ENCODE measurements around the gene SLC5A5. TPM values are rescaled to one million over a fixed set of nuclear protein-coding genes. Genes with fewer than 3 reads are reported as not detected.
"Not testable (repeated sequence)": the region's sequence is repeated elsewhere in the genome, so short reads cannot be mapped to it uniquely, and the experiment has no call there.

Gene SLC5A5
- total RNA-seq, 1 donor from 2014 or later = not detected

DNA sequence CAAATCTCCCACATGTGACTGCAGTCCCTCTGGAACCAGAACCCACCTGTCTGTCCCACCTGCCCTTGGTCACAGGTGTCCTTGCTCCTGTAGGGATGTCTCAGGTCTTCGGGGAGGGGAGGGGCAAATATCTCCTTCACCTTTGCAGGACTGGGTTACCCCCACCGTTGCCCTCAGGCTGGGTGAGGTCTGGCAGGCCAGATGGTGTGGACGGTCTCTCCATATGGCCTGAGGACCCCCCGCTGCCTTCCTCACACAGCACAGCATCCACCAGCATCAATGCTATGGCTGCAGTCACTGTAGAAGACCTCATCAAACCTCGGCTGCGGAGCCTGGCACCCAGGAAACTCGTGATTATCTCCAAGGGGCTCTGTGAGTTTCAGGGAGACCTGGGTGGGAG is 10.0 kb downstream of the SLC5A5 start:
- Mint-ChIP-seq H3K4me1 (ENCODE audit: low read depth, unreplicated experiment) (no peaks in the 10 kb centered on the region), H3K36me3 (ENCODE audit: low read depth, unreplicated experiment) (no peaks in the 10 kb centered on the region), H3K27ac (ENCODE audit: unreplicated experiment) (no peak overlapping the region), H3K9me3 (ENCODE audit: unreplicated experiment) (no peaks in the 10 kb centered on the region), H3K27me3 (ENCODE audit: low read depth, unreplicated experiment) (peaks cover 17% of the 10 kb centered on the region), H3K4me3 (ENCODE audit: unreplicated experiment) (no peak overlapping the region)
- no peak for DNase-seq (ENCODE audit: low read depth)
- Histone ChIP-seq H3K4me3 (ENCODE audit: insufficient read depth, low read depth, low read length) (no peak overlapping the region), H3K4me2 (ENCODE audit: low read length) (no peak overlapping the region), H4K20me1 (ENCODE audit: insufficient read depth, low read length) (no peaks in the 10 kb centered on the region), H3K79me2 (ENCODE audit: insufficient read depth, low read length) (no peaks in the 10 kb centered on the region), H3K36me3 (ENCODE audit: insufficient read depth, low read length) (no peaks in the 10 kb centered on the region), H2AFZ (ENCODE audit: low read depth, low read length) (no peak overlapping the region), H3K27ac (ENCODE audit: low read depth, low read length) (no peak overlapping the region), H3K4me1 (ENCODE audit: insufficient read depth, low read length) (no peaks in the 10 kb centered on the region), H3K9me3 (ENCODE audit: insufficient read depth, low read depth, low read length) (no peaks in the 10 kb centered on the region), H3K27me3 (ENCODE audit: insufficient read depth, low read length) (no peaks in the 10 kb centered on the region), H3K9ac (ENCODE audit: low read length) (no peak overlapping the region)
- TF ChIP-seq, protein P1, sequence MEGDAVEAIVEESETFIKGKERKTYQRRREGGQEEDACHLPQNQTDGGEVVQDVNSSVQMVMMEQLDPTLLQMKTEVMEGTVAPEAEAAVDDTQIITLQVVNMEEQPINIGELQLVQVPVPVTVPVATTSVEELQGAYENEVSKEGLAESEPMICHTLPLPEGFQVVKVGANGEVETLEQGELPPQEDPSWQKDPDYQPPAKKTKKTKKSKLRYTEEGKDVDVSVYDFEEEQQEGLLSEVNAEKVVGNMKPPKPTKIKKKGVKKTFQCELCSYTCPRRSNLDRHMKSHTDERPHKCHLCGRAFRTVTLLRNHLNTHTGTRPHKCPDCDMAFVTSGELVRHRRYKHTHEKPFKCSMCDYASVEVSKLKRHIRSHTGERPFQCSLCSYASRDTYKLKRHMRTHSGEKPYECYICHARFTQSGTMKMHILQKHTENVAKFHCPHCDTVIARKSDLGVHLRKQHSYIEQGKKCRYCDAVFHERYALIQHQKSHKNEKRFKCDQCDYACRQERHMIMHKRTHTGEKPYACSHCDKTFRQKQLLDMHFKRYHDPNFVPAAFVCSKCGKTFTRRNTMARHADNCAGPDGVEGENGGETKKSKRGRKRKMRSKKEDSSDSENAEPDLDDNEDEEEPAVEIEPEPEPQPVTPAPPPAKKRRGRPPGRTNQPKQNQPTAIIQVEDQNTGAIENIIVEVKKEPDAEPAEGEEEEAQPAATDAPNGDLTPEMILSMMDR (IDR thresholded peaks at IDR 0.05; ENCODE audit: insufficient read depth, low read depth, low read length) = no peak
- TF ChIP-seq EZH2 (IDR thresholded peaks at IDR 0.05; ENCODE audit: insufficient read depth, low read length) = no peak
- no peak for FAIRE-seq

DNA sequence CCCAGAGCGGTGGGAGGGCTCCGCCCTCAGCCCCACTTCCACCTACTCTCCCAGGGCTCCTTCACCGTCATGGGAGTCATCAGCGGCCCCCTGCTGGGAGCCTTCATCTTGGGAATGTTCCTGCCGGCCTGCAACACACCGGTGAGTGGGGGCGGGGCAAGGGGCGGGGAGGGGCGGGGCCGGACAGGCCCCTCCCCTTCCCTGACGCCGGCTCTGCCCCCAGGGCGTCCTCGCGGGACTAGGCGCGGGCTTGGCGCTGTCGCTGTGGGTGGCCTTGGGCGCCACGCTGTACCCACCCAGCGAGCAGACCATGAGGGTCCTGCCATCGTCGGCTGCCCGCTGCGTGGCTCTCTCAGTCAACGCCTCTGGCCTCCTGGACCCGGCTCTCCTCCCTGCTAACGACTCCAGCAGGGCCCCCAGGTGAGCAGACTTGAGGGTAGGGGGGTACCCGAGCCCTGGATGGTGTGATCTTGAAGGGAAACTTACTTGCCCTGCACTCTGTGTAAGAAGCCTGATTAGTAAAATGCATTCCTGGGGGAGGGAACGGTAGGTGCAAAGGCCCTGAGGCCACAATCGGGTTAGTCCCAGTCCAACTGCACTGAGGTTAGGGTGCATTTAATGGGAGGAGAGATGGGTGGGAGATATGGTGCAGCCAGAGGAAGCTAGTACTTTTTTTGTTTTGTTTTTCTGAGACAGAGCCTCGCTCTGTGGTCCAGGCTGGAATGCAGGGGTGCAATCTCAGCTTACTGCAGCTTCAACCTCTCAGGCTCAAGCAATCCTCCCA is 12.1 kb downstream of the SLC5A5 start:
- Histone ChIP-seq H4K20me1 (ENCODE audit: insufficient read depth, low read length) (no peaks in the 10 kb centered on the region), H3K4me1 (ENCODE audit: insufficient read depth, low read length) (no peaks in the 10 kb centered on the region), H3K9me3 (ENCODE audit: insufficient read depth, low read depth, low read length) (no peaks in the 10 kb centered on the region), H3K4me3 (ENCODE audit: insufficient read depth, low read depth, low read length) (no peak overlapping the region), H3K27me3 (ENCODE audit: insufficient read depth, low read length) (no peaks in the 10 kb centered on the region), H2AFZ (ENCODE audit: low read depth, low read length) (no peak overlapping the region), H3K36me3 (ENCODE audit: insufficient read depth, low read length) (no peaks in the 10 kb centered on the region), H3K4me2 (ENCODE audit: low read length) (no peak overlapping the region), H3K9ac (ENCODE audit: low read length) (no peak overlapping the region), H3K27ac (ENCODE audit: low read depth, low read length) (no peak overlapping the region), H3K79me2 (ENCODE audit: insufficient read depth, low read length) (no peaks in the 10 kb centered on the region)
- Mint-ChIP-seq H3K27ac (ENCODE audit: unreplicated experiment) (no peak overlapping the region), H3K27me3 (ENCODE audit: low read depth, unreplicated experiment) (peaks cover 21% of the 10 kb centered on the region), H3K9me3 (ENCODE audit: unreplicated experiment) (no peaks in the 10 kb centered on the region), H3K4me3 (ENCODE audit: unreplicated experiment) (no peak overlapping the region), H3K4me1 (ENCODE audit: low read depth, unreplicated experiment) (no peaks in the 10 kb centered on the region), H3K36me3 (ENCODE audit: low read depth, unreplicated experiment) (no peaks in the 10 kb centered on the region)
- no peak for TF ChIP-seq EZH2 (IDR thresholded peaks at IDR 0.05; ENCODE audit: insufficient read depth, low read length)
- TF ChIP-seq, protein P1 (IDR thresholded peaks at IDR 0.05; ENCODE audit: insufficient read depth, low read depth, low read length) = no peak
- no peak for FAIRE-seq
- no peak for DNase-seq (ENCODE audit: low read depth)

DNA sequence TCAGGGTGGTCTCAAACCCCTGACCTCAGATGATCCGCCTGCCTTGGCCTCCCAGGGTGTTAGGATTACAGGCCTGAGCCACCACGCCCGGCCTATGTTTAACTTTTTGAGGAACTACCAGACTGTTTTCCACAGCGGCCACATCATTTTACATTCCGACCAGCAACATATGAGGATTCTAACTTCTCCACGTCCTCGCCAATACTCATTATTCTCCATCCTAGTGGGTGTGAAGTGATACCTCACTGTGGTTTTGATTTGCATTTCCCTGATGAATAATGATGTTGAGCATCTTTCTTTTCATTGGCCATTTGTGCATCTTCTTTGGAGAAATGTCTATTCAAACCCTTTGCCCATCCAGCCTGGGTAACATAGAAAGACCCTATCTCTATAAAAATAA is 14.8 kb downstream of the SLC5A5 start:
- Histone ChIP-seq H3K4me3 (ENCODE audit: insufficient read depth, low read depth, low read length) (no peak overlapping the region), H3K4me2 (ENCODE audit: low read length) (no peak overlapping the region), H3K27me3 (ENCODE audit: insufficient read depth, low read length) (no peaks in the 10 kb centered on the region), H3K27ac (ENCODE audit: low read depth, low read length) (no peak overlapping the region), H3K9me3 (ENCODE audit: insufficient read depth, low read depth, low read length) (no peaks in the 10 kb centered on the region), H3K9ac (ENCODE audit: low read length) (no peak overlapping the region), H3K4me1 (ENCODE audit: insufficient read depth, low read length) (no peaks in the 10 kb centered on the region), H3K36me3 (ENCODE audit: insufficient read depth, low read length) (no peaks in the 10 kb centered on the region), H2AFZ (ENCODE audit: low read depth, low read length) (no peak overlapping the region), H4K20me1 (ENCODE audit: insufficient read depth, low read length) (no peaks in the 10 kb centered on the region), H3K79me2 (ENCODE audit: insufficient read depth, low read length) (no peaks in the 10 kb centered on the region)
- no peak for TF ChIP-seq EZH2 (IDR thresholded peaks at IDR 0.05; ENCODE audit: insufficient read depth, low read length)
- TF ChIP-seq, protein P1 (IDR thresholded peaks at IDR 0.05; ENCODE audit: insufficient read depth, low read depth, low read length) = no peak
- no peak overlapping the region for H3K4me3 Mint-ChIP-seq (ENCODE audit: unreplicated experiment)
- no peak for DNase-seq (ENCODE audit: low read depth)
- H3K9me3 Mint-ChIP-seq (ENCODE audit: unreplicated experiment) = no peaks in the 10 kb centered on the region
- H3K27me3 Mint-ChIP-seq (ENCODE audit: low read depth, unreplicated experiment) = peaks cover 27% of the 10 kb centered on the region
- FAIRE-seq = no peak
- no peaks in the 10 kb centered on the region for H3K36me3 Mint-ChIP-seq (ENCODE audit: low read depth, unreplicated experiment)
- no peak overlapping the region for H3K27ac Mint-ChIP-seq (ENCODE audit: unreplicated experiment)
- H3K4me1 Mint-ChIP-seq (ENCODE audit: low read depth, unreplicated experiment) = no peaks in the 10 kb centered on the region

DNA sequence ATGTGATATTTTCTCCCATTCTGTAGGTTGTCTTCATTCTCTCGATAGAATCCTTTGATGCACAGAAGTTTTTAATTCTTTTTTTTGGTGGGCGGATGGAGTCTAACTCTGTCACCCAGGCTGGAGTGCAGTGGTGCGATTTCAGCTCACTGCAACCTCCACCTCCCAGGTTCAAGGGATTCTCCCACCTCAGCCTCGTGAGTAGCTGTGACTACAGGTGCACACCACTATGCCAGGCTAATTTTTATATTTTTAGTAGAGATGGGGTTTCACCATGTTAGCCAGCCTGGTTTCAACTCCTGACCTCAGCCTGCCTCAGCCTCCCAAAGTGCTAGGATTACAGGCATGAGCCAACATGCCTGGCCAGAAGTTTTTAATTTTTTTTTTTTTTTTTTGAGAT is 15.5 kb downstream of the SLC5A5 start:
- H3K27ac Mint-ChIP-seq (ENCODE audit: unreplicated experiment) = not testable (repeated sequence)

More for the DNA sequence above, 15.5 kb downstream of the SLC5A5 start:
- H2AFZ ChIP-seq (ENCODE audit: low read depth, low read length); H3K9ac ChIP-seq (ENCODE audit: low read length); H3K4me2 ChIP-seq (ENCODE audit: low read length); H3K9me3 ChIP-seq (ENCODE audit: insufficient read depth, low read depth, low read length); H3K79me2 ChIP-seq (ENCODE audit: insufficient read depth, low read length); H4K20me1 ChIP-seq (ENCODE audit: insufficient read depth, low read length); H3K4me3 ChIP-seq (ENCODE audit: insufficient read depth, low read depth, low read length); H3K27me3 ChIP-seq (ENCODE audit: insufficient read depth, low read length); H3K9me3 Mint-ChIP-seq (ENCODE audit: unreplicated experiment); DNase-seq (ENCODE audit: low read depth); H3K4me1 ChIP-seq (ENCODE audit: insufficient read depth, low read length); H3K4me3 Mint-ChIP-seq (ENCODE audit: unreplicated experiment); H3K4me1 Mint-ChIP-seq (ENCODE audit: low read depth, unreplicated experiment); H3K36me3 ChIP-seq (ENCODE audit: insufficient read depth, low read length); H3K36me3 Mint-ChIP-seq (ENCODE audit: low read depth, unreplicated experiment); FAIRE-seq; H3K27ac ChIP-seq (ENCODE audit: low read depth, low read length): not testable (repeated sequence)
- peaks cover 33% of the 10 kb centered on the region for H3K27me3 Mint-ChIP-seq (ENCODE audit: low read depth, unreplicated experiment)

All from astrocyte (in vitro differentiated cells and primary cell).